Type B pancreatic cell (in vitro differentiated cells): Measurements from ENCODE around the gene SNTG2. TPM values are rescaled to one million over a fixed set of nuclear protein-coding genes. Genes with fewer than 3 reads are reported as not detected.

Source experiments
- DNase-seq: peaks from one replicate; pipeline ENCODE4 v3.0.0; 2021; ENCODE audit warnings: mixed read lengths; ENCODE audit not compliant: unreplicated experiment; ENCODE audit errors: extremely low spot score
- H3K27ac Mint-ChIP-seq: 2 replicates; pipeline ENCODE4 v1.8.0; 2021; ENCODE audit warnings: mild to moderate bottlenecking, mixed read lengths
- H3K27me3 Mint-ChIP-seq: 2 replicates; pipeline ENCODE4 v1.8.0; 2021; ENCODE audit warnings: mixed read lengths
- H3K36me3 Mint-ChIP-seq: 2 replicates; pipeline ENCODE4 v1.8.0; 2021; ENCODE audit warnings: mixed read lengths
- H3K4me1 Mint-ChIP-seq: one replicate; pipeline ENCODE4 v1.8.0; 2021; ENCODE audit warnings: mixed read lengths; ENCODE audit not compliant: unreplicated experiment
- H3K4me3 Mint-ChIP-seq: 2 replicates; pipeline ENCODE4 v1.8.0; 2021; ENCODE audit warnings: mild to moderate bottlenecking, mixed read lengths
- H3K9me3 Mint-ChIP-seq: 2 replicates; pipeline ENCODE4 v1.8.0; 2021; ENCODE audit warnings: mixed read lengths
- CTCF ChIP-seq: fragments of 200-600 bp; sonication (generic); conservative IDR thresholded peaks from 2 replicates; pipeline ENCODE4 v1.5.0; 2021; ENCODE audit warnings: antibody characterized with exemption, mild to moderate bottlenecking
- total RNA-seq: library from RNA; stranded (reverse); gene quantifications from 2 replicates; pipeline ENCODE4 v1.2.1, GENCODE V29; 2021; ENCODE audit warnings: low replicate concordance

Gene SNTG2
- total RNA-seq, 1 donor from 2014 or later = 1.1 TPM

- no peak for DNase-seq
- Mint-ChIP-seq H3K36me3 (no peaks in the 10 kb centered on the region), H3K4me1 (no peaks in the 10 kb centered on the region), H3K27me3 (peaks cover 28% of the 10 kb centered on the region), H3K9me3 (no peaks in the 10 kb centered on the region), H3K4me3 (no peak overlapping the region), H3K27ac (no peak overlapping the region)
- TF ChIP-seq CTCF = no peak
Measured at GRCh38 chr2:942775-943460, 7.7 kb upstream of the SNTG2 start.

GRCh38 chr2:943461-943797 is 7.2 kb upstream of the SNTG2 start:
- peaks cover 34% of the 10 kb centered on the region for H3K27me3 Mint-ChIP-seq
- H3K36me3 Mint-ChIP-seq = no peaks in the 10 kb centered on the region
- H3K4me1 Mint-ChIP-seq = no peaks in the 10 kb centered on the region
- no peak overlapping the region for H3K27ac Mint-ChIP-seq
- TF ChIP-seq CTCF = no peak
- DNase-seq = no peak
- no peak overlapping the region for H3K4me3 Mint-ChIP-seq
- no peaks in the 10 kb centered on the region for H3K9me3 Mint-ChIP-seq

- H3K27me3 Mint-ChIP-seq = peaks cover 35% of the 10 kb centered on the region
- no peak overlapping the region for H3K27ac Mint-ChIP-seq
- DNase-seq = no peak
- no peaks in the 10 kb centered on the region for H3K4me1 Mint-ChIP-seq
- no peak overlapping the region for H3K4me3 Mint-ChIP-seq
- H3K9me3 Mint-ChIP-seq = no peaks in the 10 kb centered on the region
- no peaks in the 10 kb centered on the region for H3K36me3 Mint-ChIP-seq
- TF ChIP-seq CTCF = no peak
Measured at GRCh38 chr2:943821-944220, 6.8 kb upstream of the SNTG2 start.

- peaks cover 5% of the 10 kb centered on the region for H3K4me1 Mint-ChIP-seq
- H3K4me3 Mint-ChIP-seq = no peak overlapping the region
- no peak for DNase-seq
- no peak overlapping the region for H3K27ac Mint-ChIP-seq
- TF ChIP-seq CTCF = no peak
- no peaks in the 10 kb centered on the region for H3K9me3 Mint-ChIP-seq
- H3K36me3 Mint-ChIP-seq = no peaks in the 10 kb centered on the region
- H3K27me3 Mint-ChIP-seq = peaks cover 43% of the 10 kb centered on the region
Measured at GRCh38 chr2:944693-945092, 6.0 kb upstream of the SNTG2 start.

GRCh38 chr2:945104-945503 is 5.5 kb upstream of the SNTG2 start:
- no peak overlapping the region for H3K27ac Mint-ChIP-seq
- no peak for TF ChIP-seq CTCF
- H3K4me1 Mint-ChIP-seq = peaks cover 5% of the 10 kb centered on the region
- no peaks in the 10 kb centered on the region for H3K9me3 Mint-ChIP-seq
- no peaks in the 10 kb centered on the region for H3K36me3 Mint-ChIP-seq
- peaks cover 47% of the 10 kb centered on the region for H3K27me3 Mint-ChIP-seq
- DNase-seq = no peak
- H3K4me3 Mint-ChIP-seq = no peak overlapping the region
